Measurements from ENCODE around the gene EIF2A.

DNA sequence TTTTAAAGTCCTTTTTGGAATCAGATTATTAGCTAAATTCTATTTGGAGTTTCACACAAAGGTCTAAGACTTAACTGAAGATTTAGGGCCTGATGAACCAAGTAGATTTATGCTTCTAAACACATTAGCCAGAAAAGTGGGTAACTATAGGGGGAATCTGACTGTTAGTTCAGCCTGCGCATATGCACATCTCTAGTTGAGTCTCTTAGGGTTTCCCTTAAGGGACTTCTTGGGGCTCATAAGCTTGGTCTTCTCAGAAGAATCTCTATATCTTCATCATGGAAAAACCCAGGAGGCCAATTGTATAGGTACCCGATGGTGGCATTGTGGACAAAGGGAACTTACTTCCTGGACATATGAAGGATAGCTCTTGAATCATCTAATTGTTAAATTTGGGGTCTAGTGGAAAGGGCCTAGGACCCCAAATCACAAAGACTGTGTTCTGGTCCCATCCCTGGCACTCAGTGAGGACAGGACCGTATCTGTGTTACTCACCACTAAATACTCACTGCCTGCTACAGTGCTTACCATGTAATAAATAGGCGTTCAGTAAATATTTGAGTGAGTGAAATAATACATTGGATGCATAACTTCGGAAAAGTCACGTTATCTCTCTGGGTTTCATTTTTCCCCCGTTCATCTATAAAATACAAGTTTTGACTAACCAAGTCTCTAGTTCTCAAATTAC, 73.6 kb downstream of the EIF2A start:
- TF ChIP-seq IKZF1 (IDR thresholded peaks at IDR 0.05) (no peak), ZNF343 (CRISPR knock-in tag; IDR thresholded peaks at IDR 0.05) (no peak), MBNL3 (CRISPR knock-in tag; conservative IDR thresholded peaks at IDR 0.05) (no peak), POLR2AphosphoS5 (IDR thresholded peaks at IDR 0.05; ENCODE audit: low read depth, low read length) (no peak)
- TF ChIP-seq, protein P1, sequence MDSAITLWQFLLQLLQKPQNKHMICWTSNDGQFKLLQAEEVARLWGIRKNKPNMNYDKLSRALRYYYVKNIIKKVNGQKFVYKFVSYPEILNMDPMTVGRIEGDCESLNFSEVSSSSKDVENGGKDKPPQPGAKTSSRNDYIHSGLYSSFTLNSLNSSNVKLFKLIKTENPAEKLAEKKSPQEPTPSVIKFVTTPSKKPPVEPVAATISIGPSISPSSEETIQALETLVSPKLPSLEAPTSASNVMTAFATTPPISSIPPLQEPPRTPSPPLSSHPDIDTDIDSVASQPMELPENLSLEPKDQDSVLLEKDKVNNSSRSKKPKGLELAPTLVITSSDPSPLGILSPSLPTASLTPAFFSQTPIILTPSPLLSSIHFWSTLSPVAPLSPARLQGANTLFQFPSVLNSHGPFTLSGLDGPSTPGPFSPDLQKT (CRISPR knock-in tag; IDR thresholded peaks at IDR 0.05; ENCODE audit: borderline replicate concordance), result no peak
